GM19397 (cell line): ENCODE measurements around the gene LCE3D.
"Not testable (repeated sequence)": the region's sequence is repeated elsewhere in the genome, so short reads cannot be mapped to it uniquely, and the experiment has no call there.

Source experiments
- ATAC-seq: cut with Tn5 transposase; IDR thresholded peaks from one replicate; pipeline ENCODE4 v1.9.1; 2021; ENCODE audit warnings: mild to moderate bottlenecking, moderate library complexity; ENCODE audit not compliant: unreplicated experiment

LCE3D gene

DNA sequence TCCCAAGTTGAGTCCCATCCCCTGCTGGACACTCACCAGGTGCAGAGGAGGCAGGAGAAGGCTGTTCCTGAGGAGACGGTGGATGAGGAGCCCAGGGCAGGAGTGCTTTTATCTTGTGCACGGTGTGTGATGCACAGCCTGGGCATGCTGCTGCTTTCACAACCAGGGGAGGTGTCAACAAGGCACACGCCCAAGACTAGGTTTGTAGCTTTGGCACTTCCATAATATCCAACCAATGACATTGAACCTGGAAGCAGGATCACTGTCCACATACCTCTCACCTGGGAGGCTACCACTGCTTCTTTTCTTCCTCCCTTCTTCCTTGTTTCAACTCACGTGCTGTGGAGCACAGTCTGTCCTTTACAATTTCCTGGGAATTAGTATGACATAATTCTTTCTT lies at the start of gene LCE3D:
TSS of gene LCE3D (minus strand) at position 84 of the 400 bp plus-strand sequence. CDS start 580 bp downstream, outside the sequence.
- ATAC-seq = no peak

DNA sequence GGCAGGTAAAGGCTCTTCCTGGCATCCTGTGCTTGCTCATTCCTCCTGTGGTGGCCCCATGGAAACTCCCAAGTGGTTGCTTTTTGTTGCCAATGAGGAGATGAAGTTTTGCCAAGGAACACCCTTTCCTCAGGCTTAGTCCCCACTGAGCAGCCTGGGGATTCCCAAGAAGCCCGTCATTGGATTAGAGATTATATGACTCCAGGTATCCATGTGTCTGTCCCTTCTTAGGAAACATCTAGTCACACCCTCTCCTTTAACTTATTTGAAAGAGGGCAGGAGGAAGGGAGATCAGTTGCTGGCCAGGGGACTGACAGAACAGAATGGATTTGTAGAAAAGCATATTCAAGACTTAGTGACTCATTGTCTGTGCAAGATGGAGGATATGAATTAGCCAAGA lies 46.4 kb upstream of the LCE3D start:
- no peak for ATAC-seq

DNA sequence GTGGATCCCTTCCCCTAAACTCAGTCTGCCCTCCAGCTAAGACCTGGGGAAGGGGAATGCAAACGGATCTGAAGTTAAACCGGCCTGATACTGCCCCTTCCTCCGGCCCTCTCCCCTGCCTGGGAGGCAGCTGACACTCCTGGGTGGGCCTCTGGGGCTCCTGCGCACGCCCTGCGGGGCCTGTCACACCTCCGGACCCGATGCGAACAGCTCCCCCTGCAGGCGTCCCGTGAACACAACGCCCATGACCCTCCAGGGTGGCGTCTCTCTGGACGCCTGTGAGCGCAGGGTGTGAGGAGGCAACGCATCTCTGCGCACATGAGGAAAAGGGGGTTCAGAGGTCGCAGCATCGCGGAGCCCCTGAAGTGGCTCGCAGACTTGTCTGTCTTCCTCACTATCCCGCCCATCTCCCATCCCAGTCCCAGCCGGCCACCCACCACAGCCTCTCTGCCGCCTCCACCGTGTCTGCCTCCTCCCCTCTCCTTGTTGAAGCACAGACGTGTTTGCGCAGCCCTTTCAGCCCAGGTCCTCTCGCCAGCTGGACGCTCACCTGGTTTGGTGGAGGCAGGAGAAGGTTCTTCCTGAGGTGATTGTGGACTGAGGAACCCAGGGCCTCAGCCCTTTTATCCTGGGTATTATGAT lies 43.0 kb upstream of the LCE3D start:
- no peak for ATAC-seq

GRCh38 chr1:152622803-152623202 lies 42.5 kb upstream of the LCE3D start, which contains the start of gene LCE3A:
Gene LCE3A (minus strand): TSS chr1:152623103. CDS start chr1:152623103, 0 bp downstream.
- ATAC-seq = no peak

DNA sequence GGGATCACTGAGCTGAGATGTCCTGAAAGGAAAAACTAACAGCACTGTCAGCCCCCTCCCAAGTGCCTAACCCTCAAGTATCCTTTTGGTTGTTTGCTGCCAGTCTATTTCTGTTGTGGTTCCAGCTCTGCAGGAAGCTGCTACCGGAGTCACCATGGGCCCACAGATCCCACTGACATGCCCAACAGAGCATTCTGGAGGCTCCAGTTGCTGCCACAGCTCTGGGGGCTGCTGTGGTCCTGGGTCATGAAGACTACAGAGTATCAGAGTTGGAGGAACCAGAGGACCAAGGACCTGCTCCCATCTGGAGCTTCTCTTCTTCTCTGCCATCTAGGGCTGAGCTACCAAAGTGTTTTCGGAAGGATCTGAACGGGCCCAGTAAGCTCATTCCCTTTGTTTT lies 41.7 kb upstream of the LCE3D start:
- ATAC-seq = no peak

- no peak for ATAC-seq
Observed at GRCh38 chr1:152613511-152613910, 33.2 kb upstream of the LCE3D start, which contains the start of gene LCE3B. Gene LCE3B (plus strand): TSS chr1:152613811. CDS start chr1:152613811, 0 bp downstream.

GRCh38 chr1:152599934-152600333 lies 19.6 kb upstream of the LCE3D start, which contains the start of gene LCE3C:
Gene LCE3C (plus strand): TSS chr1:152600234. CDS start chr1:152600732, 498 bp downstream.
- no peak for ATAC-seq

- ATAC-seq = no peak
Observed at GRCh38 chr1:152596986-152597385, 16.7 kb upstream of the LCE3D start.

GRCh38 chr1:152585586-152585985 lies 5.3 kb upstream of the LCE3D start:
- ATAC-seq = no peak

- ATAC-seq = no peak
Observed at GRCh38 chr1:152582647-152583046, 2.3 kb upstream of the LCE3D start.

DNA sequence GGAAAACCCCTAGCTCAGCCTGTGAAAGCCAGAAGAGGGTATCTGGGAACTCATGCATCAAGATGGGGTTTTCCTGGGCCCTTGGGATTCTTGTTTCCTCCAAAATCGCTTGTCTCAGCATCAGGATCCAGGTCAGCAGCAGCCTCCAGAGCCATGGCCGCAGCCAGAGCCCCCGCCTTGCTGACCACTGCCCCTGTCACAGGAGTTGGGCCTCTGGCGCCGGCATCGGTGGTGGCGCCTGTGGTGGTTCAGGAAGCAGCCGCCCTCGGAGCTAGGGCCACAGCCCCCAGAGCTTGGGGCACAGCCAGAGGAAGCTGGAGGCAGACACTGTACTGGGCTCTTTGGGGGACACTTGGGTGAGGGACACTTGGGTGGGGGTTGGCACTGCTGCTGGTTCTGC lies 790 bp downstream of the LCE3D start:
- ATAC-seq = not testable (repeated sequence)

DNA sequence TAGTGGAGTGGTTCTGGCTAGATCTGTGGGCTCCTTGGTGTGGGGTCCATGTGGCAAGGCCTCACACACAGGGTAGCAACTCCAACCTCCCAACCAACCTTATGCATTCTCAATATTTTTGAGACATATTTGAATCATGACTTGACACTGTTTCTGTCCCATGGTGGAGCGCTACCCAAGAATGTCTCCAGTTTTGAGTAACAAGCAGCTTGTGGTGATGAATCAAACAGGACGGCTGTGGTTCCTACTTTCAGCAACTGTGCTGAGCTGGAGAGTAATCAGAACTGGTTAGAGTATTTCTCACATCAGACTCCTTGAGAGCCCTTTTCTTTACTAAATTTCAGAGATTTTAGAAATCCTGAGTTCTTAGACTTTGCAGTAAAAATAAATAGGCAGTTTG lies 3.1 kb downstream of the LCE3D start:
- no peak for ATAC-seq

- ATAC-seq = no peak
Observed at GRCh38 chr1:152566681-152567080, 13.6 kb downstream of the LCE3D start, which contains the start of gene LCE3E. Gene LCE3E (minus strand): TSS chr1:152566780. CDS start chr1:152566208, 572 bp downstream.

DNA sequence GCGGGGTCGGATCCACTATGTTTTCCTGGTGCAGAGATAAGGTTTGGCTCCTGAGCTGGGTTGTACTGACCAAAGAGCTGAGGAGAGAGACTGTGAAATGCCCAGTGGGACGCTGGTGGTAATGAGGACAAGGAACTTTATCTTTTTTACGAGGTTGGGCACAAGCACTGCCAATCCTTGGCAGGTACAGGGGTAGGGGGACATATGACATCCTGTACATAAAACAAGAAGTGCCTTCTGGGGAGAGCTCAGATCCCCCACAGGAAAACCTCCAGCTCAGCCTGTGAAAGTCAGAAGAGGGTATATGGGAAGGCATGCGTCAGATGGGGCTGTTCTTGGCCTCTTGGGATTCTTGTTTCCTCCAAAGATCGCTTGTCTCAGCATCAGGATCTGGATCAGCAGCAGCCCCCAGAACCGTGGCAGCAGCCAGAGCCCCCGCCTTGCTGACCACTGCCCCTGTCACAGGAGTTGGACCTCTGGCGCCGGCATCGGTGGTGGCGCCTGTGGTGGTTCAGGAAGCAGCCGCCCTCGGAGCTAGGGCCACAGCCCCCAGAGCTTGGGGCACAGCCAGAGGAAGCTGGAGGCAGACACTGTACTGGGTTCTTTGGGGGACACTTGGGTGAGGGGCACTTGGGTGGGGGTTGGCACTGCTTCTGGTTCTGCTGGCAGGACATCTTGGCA lies 14.6 kb downstream of the LCE3D start:
- no peak for ATAC-seq

GRCh38 chr1:152565115-152565514 lies 15.2 kb downstream of the LCE3D start:
- no peak for ATAC-seq

DNA sequence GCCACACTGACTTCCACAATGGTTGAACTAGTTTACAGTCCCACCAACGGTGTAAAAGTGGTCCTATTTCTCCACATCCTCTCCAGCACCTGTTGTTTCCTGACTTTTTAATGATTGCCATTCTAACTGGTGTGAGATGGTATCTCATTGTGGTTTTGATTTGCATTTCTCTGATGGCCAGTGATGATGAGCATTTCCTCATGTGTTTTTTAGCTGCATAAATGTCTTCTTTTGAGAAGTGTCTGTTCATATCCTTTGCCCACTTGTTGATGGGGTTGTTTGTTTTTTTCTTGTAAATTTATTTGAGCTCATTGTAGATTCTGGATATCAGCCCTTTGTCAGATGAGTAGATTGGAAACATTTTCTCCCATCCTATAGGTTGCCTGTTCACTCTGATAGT lies 32.0 kb downstream of the LCE3D start:
- ATAC-seq = not testable (repeated sequence)

DNA sequence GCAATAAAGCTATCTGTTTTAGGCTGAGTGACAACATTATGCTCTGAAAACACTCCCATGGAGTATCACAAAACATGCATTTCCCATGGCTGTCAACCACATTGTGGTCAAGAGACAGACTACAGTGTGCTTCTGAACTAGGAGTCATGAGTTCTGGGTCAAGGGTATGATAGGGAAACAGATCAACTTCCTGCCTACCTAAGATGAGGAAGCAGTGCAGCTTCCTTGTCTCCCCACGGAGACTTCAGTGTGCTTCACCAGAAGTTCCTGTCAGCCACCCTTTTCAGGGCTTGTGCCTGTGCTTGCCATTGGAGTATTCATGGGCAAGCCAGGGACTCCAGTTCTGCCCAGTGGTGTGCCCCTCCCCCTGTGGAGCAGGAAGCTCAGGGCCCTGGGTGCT lies 33.6 kb downstream of the LCE3D start:
- ATAC-seq = no peak

GRCh38 chr1:152543820-152544219 lies 36.5 kb downstream of the LCE3D start:
- no peak for ATAC-seq

DNA sequence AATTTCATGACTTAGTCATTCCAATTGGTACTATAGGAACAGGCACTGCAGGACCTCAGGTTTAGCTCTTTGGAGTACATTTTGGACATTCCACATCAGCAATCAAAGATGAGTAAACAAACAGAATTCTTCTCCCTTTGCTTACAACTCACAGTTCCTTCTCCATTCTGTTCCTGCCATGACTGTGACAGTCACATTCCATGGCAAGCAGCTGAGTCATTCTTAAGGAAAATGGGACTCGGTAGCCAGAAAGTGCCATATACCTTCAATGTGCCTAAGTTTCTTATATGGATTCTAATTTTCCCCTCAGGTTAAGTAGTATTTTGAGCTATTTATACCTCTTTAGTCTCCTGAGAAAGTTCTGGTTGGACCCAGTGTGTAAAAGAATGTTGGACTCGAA lies 40.4 kb downstream of the LCE3D start:
- no peak for ATAC-seq

- no peak for ATAC-seq
Observed at GRCh38 chr1:152537496-152537895, 42.8 kb downstream of the LCE3D start.

- no peak for ATAC-seq
Observed at GRCh38 chr1:152535774-152536173, 44.5 kb downstream of the LCE3D start.

DNA sequence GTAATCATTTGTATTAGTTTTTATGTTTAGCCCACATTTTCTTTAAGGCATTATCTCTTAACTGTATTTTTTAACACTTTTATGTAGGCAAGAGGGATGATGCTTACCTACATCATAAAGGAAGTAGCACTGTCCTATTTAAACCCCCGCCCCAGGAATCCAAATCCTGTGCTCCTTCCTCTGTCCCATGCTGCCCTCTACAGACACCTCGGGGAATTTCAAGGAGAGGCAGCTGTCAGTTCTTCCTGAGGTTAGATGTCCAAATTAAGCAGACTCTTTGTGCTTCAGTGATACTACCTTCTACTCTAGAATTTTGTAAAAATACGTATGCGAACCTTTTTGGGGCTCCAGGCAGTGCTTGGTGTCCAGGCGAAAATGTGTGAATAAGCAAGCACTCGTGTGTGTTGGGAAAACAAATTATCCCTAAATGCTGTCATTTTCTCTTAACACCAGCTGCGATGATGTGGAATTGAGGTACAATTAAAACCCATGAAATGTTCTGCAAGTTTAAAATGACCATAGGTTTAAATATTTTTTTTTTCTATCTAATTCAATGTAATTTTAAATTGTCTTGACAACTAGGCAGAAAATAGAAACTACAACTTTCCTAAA lies 46.9 kb downstream of the LCE3D start:
- no peak for ATAC-seq
